Measurements from ENCODE around the gene TTC13.

DNA sequence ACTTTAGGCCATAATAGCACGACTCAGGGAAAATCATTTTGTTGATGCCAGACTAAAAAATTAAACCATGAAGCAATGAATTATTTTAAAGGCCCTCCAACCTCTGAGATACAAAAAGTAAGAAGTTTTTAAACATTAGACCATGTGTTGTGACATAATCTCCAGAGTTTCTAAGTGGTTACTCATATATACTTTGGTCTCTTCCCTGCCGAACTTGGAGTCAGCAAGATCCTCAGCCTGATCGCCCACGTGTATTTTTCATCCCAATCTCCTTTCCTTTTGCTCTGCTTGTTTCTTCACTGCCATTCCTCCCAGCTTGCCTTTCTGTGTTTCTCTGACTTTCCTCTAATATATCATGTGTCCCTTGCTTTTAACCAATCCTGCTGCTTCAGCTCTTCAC, 4.0 kb upstream of the TTC13 start:
- TF ChIP-seq, protein P1, sequence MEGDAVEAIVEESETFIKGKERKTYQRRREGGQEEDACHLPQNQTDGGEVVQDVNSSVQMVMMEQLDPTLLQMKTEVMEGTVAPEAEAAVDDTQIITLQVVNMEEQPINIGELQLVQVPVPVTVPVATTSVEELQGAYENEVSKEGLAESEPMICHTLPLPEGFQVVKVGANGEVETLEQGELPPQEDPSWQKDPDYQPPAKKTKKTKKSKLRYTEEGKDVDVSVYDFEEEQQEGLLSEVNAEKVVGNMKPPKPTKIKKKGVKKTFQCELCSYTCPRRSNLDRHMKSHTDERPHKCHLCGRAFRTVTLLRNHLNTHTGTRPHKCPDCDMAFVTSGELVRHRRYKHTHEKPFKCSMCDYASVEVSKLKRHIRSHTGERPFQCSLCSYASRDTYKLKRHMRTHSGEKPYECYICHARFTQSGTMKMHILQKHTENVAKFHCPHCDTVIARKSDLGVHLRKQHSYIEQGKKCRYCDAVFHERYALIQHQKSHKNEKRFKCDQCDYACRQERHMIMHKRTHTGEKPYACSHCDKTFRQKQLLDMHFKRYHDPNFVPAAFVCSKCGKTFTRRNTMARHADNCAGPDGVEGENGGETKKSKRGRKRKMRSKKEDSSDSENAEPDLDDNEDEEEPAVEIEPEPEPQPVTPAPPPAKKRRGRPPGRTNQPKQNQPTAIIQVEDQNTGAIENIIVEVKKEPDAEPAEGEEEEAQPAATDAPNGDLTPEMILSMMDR (IDR thresholded peaks at IDR 0.05 in 4 of 5, conservative IDR thresholded peaks at IDR 0.05 in 1 of 5): no peak
- no peak for TF ChIP-seq POLR2A (IDR thresholded peaks at IDR 0.05)
